Endothelial cell of hepatic sinusoid (primary cell): Measurements from ENCODE around the gene RIN1.
"Not testable (repeated sequence)": the region's sequence is repeated elsewhere in the genome, so short reads cannot be mapped to it uniquely, and the experiment has no call there.

Experiments used
- in situ Hi-C: cut with HindIII; loops from 2 replicates; pipeline ENCODE4 v1.10.0; 2017; ENCODE audit warnings: low sequenced_read_pairs

Gene RIN1

GRCh38 chr11:66321606-66322005 is 14.6 kb downstream of the RIN1 start:
- in situ Hi-C loops = no loop called here

- in situ Hi-C loops = not testable (repeated sequence)
Measured at GRCh38 chr11:66320748-66321147, 15.5 kb downstream of the RIN1 start.

DNA sequence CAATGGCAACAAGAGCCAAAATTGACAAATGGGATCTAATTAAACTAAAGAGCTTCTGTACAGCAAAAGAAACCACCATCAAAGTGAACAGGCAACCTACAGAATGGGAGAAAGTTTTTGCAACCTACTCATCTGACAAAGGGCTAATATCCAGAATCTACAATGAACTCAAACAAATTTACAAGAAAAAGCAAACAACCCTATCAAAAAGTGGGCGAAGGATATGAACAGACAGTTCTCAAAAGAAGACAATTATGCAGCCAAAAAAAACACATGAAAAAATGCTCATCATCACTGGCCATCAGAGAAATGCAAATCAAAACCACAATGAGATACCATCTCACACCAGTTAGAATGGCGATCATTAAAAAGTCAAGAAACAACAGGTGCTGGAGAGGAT is 15.9 kb downstream of the RIN1 start:
- in situ Hi-C loops = not testable (repeated sequence)

DNA sequence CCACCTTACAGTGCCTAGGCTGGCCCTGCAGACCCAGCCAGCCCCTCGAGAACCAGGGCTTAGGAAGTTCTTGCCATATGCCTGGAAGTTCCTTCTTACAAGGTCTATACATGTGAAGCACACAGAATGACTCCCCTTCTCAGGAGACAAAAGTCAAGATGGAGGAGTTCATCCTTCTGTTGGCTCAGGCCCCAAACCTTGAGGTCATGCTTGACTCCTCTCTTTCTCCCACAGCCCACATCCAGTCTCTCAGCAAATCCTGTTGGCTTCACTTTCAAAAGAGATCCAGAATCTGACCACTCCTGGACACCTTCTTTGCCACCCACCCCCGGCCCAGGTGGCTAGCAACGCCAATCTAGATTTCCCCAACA is 17.6 kb downstream of the RIN1 start:
- in situ Hi-C loops = no loop called here

DNA sequence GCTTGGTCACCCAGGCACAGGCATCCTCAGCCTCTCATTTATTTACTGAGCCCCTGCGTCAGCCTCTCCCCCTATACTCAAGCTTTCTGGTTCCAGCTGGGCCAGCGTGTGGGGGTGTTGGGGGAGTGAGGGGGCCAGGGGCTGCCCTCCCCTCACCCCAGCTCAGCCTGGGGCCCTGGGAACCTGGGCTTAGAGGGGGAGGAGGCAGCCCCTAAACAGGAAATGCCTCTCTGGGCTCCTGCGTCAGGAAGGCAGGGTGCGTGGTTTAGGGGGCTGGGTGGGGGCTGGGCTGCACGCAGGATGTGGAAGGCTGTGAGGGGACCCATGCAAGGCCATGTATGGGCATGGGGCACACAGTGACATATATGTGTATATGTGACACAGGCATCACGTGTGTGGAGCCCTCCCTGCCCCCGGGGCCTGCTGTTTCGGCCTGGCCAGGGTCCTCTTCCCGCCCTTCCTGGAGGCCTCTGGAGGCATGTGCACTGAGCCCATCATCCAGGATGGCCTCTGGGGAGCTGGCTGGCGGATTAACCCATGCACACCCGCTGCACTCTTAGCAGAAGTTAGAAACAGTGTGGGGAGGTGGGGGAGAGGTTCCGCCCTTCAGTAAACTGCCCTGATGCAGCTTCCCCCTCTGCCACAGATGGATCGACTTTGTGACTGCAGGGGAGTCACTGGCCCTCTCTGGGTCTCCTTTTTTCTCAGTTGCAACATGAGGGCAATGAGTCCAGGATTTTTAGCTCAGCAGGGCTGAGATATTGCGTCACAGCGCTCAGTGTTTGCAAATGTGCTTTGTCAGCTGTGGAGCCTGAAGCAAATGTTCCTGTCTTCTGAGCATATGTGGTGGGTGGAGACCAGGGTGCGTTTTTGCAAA is 18.3 kb downstream of the RIN1 start:
- in situ Hi-C loops = no loop called here

DNA sequence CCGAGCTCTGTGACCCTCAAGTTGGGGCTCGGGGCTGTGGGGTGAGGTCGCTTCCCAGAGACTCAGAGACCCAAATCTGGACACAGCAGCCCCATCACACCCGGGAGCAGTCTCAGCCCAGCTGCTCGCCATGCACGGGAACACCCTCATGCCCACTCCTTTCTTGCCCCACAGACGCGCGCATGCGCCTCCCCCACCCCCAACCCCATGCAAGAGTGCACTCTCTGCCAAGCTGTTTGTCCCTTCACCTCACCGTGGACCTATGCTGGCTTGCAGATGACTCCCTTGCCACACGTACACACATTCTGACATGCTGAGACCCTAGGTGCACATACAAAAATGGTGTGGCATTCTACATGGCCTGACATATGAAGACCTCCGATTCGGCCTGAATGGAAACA is 18.9 kb downstream of the RIN1 start:
- in situ Hi-C loops = no loop called here

GRCh38 chr11:66316849-66317251 is 19.4 kb downstream of the RIN1 start, which contains the start of gene CD248:
TSS of gene CD248 (minus strand) at chr11:66317044. CDS start at chr11:66317027, 17 bp downstream.
- in situ Hi-C loops = no loop called here

DNA sequence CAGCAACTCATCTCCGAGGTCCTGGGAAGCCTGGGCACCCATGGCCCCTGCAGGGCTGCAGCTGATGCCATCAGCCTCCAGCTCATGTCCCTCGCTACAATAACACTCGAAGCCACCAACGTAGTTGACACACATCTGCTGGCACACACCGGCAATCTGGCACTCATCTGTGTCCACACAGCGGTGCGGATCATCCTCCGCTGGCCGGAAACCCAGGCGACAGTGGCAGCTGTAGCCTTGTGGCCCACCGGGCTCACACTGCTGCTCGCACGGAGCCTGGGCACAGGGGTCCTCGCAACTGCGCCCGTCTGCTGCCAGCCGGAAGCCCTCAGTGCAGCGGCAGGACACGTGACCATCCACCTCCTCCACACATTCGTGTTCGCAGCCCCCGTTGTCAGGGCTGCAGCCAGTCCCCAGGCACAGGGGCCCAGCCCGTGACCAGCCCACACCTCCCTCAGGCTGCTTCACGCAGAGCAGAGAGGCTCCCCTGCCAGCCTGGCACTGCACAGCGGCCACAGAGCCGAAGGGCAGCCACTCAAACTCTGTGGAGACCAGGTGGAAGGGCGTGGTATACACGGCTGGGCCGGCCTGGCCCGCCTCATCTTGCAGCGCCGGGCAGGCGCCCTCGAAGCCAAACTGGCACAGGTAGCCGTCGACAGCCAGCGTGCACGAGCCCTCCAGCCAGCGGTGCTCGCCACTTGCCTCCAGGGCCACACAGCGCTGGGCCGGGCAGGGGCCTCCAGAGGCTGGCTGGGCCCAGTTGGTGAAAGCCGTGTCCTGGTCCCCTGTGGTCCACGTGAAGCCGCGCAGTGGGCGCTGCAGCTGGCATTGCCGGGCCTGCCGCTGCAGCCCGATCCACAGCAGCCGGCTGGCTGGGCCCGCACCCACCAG is 20.1 kb downstream of the RIN1 start:
- in situ Hi-C loops = no loop called here

- in situ Hi-C loops = no loop called here
Measured at GRCh38 chr11:66315498-66315885, 20.7 kb downstream of the RIN1 start.

DNA sequence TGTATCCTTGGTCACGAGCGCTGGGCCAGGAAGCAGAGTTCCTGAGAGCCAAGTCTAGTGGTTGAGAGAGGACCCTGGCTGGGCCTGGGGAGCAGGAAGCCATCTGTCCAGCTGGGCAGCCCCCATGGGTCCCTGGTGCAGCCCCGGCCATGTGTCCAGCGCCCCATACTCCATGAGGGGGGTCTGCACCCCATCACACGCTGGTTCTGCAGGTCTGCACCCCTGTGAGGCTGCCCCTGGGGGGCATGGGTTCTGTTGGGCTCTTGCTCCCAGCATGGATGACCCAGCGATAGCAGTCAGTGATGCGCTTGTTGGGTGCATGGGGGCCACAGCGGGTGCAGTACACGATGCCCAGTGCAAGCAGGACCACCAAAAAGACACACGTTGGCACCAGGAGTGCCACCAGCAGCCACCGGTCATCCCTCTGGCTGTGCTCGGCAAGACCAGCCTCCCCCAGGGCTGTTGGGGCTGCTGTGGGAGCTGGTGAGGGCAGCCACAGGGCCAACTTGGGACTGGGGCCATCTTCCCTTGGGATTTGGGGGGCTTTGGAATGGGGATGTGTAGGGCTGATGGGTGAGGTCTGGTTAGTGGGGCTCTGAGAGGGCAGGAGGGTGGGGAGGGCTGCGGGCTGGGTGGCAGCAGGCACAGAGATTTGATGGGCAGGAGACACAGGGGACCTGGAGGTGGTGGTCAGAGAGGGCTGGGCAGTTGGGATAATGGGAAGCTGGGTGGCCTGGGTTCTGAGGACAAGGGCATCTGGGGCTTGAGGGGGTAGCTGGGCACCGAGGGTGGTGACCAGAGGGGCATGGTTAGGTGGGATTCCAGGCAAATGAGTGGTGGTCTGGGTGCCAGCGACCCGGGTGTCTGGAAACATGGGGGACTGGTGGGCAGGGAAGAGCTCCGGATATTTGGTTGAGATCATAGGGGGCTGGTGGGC is 21.4 kb downstream of the RIN1 start:
- in situ Hi-C loops = no loop called here

DNA sequence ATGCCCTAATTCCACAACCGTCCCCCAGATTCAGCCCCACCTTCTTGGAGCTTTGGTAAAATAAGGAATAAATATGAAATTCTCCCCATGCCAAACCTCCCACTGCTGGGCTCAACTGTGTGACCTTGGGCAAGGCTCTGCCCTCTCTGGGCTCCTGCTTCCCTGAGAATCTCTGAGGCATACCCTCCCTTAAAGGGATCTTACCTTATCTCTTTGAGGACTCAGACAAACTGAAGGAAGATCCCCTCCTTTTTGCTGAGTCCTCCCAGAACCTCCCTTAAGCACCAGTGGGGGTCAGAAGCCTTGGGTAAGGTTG is 22.1 kb downstream of the RIN1 start:
- in situ Hi-C loops = no loop called here

- in situ Hi-C loops = no loop called here
Measured at GRCh38 chr11:66313321-66314185, 22.7 kb downstream of the RIN1 start.

DNA sequence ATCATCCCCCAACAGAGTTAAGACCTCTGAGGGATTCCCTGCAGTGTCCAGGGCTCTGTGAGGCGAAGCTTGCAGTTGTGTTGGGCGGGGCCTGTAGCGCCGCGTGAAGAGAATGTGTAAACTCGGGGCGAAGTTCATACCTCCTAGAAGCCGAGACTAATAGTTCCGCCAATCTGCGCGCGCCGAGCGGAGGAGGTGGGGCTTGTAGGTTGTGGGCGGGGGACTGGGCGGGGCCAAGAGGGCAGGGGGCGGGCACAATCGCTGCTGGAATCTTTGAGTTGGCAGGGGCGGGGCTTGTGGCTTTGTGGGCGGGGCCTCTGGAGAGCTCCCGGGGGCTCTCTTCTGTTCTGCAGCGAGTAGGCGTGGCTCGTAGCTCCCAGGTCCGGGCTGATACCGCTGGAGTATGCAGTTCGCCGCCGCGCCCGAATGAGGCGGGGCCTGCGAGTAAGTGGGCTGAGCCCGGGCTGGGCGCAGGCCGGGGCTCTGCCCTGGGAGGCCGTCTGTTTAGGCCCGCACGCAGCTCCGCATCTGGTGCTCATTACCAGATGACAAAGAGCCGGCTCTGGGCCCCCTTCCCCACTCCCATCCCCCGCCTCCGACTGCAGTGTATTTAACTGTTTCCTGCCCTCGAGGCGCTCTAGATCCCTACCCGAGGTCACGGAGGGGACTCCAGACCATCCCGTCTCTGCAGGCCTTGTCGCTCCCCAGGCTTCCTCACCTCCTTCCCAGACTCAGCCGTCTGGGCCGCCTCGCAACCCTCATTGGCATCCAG is 23.5 kb downstream of the RIN1 start:
- in situ Hi-C loops = no loop called here

DNA sequence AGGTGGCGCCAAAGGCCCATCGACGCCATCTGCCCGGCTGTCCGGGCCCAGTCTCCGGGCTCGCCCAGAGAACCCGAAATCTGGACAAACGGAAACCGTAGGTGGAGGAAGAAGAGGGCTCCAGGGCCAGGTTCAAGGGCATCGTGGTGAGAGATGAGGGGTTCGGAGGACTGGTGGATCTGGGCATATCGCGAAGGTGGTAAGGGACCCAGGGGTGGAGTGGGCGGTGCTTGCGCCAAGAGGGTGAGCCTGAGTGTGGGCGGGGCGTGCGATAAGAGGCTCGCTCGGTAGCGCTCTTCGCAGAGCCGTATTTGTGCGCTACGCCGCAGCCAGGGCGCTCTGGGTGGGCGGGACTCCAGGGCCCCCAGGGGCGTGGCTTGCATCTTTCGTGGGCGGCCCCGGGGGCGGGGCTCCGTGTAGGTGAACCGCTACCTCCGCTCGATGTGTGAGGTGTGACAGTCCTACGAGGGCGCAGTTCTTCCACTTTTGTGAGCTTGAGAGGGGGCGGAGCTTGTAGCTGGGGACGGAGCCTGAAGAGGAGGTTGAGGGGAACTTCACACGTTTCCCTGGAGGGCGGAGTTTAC is 24.2 kb downstream of the RIN1 start:
- in situ Hi-C loops = no loop called here

- in situ Hi-C loops = no loop called here
Measured at GRCh38 chr11:66311470-66311964, 24.7 kb downstream of the RIN1 start.

- in situ Hi-C loops = not testable (repeated sequence)
Measured at GRCh38 chr11:66310803-66311440, 25.3 kb downstream of the RIN1 start.

GRCh38 chr11:66310324-66310723 is 25.9 kb downstream of the RIN1 start:
- in situ Hi-C loops = no loop called here

- in situ Hi-C loops = no loop called here
Measured at GRCh38 chr11:66309475-66309874, 26.8 kb downstream of the RIN1 start.
